ENCODE data around the gene INAFM2.

Gene INAFM2

DNA sequence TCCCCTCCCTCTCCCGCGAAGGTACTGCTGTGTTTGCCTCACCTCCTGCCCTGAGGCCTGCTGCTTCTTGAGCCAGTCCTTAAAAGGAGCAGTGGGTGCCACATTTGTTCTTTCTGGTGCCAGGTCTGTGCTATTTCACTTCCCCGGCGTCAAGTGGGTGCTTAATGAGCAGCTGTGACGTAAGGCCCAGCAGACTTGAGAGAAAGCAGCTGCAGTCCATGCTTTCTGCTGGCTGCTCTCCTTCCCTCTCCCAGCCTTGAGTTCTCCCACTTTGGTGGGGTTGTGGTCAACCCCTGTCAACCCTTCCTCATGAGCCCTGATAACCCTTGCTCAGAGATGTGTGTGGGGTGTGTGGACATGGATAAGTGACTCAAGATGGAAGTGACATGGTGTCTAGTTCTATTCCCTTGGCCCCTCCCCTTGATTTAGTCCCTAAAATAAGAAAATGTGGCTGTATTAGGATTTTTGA is 6.9 kb downstream of the INAFM2 start:
- DNase-seq: no peak

GRCh38 chr15:40331026-40331425 is 7.5 kb downstream of the INAFM2 start:
- no peak for DNase-seq

GRCh38 chr15:40331637-40332036 is 8.1 kb downstream of the INAFM2 start:
- no peak for DNase-seq

DNA sequence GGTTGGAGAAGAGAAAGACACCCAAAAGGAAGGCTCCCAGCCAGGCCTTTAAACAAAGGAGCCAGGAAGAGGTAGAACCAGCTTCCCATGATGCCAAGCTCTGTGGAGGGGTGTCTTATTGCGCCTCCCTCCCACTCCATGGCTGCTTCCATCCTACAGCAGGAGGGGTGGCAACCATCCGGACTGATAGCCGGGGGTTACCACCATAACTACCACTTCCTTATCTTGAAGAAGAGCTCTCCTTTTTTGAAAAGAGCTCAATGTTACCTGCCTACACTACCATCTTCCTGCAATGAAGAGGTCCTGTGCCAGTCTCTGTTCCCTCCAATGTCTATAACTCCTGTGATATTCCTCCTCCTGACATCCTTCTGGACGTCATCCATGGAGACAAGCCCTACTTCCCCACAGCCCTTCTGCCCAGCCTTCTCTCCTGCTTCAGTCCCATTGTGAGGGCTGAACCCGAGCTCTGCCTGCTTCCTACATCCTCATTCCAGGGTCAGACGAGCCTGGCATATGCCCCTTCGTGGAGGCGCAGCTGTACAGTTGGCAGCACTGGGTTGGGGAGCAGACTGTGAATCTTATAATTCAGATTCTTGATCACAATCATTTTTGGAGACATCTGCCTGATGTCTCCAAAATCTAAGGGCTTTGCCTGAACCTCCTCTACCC is 8.8 kb downstream of the INAFM2 start:
- DNase-seq: no peak

DNA sequence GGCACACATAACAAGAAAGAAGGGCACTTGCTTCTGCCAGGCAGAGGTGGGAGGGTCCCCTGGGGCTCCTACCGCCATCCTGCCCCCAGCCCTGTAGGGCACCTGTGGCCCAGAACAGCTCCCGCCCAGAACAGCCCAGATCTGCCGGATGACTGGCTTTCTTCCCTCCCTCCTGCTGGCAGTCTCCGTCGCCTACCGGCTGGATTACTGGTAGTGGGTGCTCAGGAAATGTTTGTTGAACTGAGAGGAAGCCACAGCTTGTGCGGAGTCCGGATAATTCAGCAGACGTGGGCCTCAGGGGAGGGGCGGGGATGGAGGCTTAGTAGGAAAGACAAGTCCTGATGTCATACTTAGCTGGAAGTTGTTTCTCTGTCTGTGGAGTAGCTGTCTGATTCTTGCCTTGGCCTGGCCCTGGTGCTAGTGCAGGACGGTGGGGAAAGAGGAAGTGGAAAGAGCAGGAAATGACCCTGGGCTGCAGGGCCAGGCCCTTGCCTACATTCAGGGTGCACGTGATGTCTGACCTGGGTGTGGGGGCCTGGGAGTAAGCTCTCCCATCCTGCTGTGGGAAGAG is 10.5 kb downstream of the INAFM2 start:
- DNase-seq: no peak

GRCh38 chr15:40334541-40334940 is 11.0 kb downstream of the INAFM2 start:
- DNase-seq: no peak

GRCh38 chr15:40334941-40335795 is 11.7 kb downstream of the INAFM2 start:
- DNase-seq: no peak

DNA sequence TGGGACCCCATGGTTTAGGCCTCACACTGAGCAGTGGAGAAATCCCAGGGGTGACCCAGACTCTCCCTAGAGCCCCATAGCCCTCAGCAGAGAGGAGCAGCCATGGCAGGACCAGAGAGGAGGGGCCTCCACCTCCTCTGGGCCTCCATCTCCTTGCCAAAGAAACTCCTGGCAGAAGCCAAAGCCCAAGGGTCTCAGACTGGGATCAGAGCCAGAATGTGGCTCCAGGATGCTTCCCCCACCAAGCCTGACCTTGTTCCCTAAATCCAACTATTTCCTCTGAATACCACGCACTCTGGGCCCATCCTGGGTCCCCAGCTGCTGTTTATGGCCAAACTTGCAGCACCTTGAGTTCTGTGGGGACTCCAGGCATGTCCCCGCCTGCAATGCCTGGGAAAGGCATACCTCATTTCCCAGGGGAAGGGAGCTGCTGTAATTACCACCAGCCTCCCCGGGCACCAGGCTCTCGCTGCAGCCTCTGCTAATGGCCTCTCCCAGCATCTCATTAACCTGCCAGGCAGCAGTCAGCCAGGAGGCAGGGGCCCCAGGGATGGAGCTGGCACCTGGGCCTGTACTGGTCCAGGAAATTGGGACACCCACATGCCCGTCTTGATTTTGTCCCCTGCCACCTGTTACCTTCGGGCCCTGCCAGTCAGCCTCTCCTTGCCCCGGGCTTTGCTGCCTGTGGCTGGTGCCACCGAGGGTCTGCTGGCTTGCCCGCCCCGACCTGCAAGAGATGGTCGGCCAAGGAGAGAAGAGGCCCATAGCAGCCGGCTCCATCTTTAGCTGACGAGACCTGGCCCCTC is 12.6 kb downstream of the INAFM2 start:
- peak; percentile 58 for DNase-seq

DNA sequence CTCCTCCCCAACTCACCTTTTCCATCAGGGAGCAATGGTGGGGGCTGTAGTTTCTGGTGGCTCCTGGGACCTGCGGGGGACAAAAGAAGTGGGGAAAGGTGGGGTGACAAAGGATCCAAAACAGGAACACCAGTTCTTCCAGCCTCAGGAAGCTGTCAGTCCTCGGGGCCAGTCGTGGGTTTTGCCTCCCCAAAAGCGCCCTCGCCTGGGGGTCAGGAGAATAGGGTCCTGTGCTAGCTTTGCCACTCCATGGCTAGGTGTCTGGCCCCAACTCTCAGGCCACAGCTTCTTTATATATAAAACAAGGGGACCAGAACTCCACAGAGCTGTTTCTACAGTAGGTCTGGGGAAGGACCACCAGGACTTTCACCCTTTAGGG is 13.2 kb downstream of the INAFM2 start:
- no peak for DNase-seq

DNA sequence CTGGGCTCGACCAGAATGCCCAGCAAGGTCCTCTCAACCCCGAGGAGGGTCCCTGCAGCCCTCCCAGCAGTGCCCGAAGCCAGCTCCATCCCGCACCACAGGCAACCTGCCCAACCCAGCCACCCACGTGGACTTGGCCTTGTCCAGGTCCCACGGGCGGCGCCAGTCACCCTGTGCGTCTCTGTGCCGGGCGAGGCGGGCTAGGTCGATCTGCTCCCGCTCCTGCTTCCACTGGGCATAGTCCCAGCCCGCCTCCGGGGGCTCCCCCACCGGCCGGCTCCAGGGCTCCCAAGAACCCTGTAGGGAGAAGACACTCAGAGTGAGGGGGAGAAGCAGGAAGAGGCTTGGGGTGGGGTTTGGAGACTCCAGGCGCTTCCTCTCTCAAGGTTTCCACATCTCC is 14.1 kb downstream of the INAFM2 start:
- no peak for DNase-seq

GRCh38 chr15:40338041-40338657 is 14.7 kb downstream of the INAFM2 start:
- peak; percentile 39 for DNase-seq

- no peak for DNase-seq
Measured at GRCh38 chr15:40338921-40339620, 15.6 kb downstream of the INAFM2 start.

DNA sequence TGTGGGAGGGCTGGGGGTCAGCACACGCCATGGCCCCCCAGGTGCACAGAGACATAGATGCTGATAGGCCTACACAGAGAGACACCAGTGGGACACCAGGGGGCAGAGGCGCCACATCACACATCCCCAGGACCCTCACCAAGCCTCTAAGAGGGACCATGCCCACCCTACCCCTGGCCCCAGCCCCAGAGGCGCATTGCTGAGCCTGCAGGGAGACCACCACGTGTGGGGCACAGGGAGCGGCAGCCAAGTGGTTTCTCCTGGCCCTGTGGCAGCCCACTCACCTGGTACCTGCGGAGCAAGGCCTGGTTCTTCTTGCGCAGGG is 16.1 kb downstream of the INAFM2 start:
- no peak for DNase-seq

GRCh38 chr15:40340038-40340739 is 16.7 kb downstream of the INAFM2 start:
- DNase-seq: no peak

- peak; percentile 35 for DNase-seq
Measured at GRCh38 chr15:40340740-40341400, 17.4 kb downstream of the INAFM2 start, which contains the start of gene CCDC9B. Gene CCDC9B (minus strand): TSS chr15:40340939. CDS start chr15:40340819, 120 bp downstream.

DNA sequence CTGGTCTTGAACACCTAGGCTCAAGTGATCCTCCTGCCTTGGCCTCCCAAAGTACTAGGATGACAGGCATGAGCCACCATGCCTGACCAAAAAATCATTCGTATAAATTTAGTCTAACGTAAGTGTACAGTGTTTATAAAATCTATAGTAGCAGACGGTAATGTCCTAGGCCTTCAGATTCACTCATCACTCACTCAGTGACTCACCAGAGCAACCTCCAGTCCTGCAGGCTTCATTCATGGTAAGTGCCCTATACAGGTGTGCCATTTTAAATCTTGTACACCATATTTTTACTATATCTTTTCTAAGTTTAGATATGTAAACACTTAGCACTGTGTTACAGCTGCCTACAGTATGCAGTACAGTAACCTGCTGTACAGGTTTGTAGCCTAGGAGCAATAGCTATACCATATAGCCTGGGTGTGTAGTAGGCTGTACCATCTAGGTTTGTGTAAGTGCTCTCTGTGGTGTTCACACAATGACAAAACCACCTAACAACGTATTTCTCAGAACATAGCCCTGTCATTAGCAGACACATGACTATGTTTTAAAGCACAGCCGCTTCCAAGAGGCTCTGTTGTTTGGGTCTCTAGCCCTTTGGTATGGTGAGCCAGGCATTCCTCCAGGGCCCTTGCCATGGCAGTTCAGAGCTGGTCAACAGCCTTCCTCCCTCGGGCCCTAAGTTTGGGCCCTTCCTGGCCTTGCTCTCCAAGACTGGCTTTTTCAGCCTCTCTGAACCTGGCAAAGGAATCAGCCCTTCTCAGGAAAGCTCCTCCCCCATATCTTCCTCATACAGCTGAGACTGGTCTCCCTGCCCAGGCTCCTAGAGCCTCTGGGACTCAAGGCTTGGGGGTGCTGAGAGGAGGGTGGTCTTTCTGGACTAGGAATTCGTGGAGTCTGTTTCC is 19.2 kb downstream of the INAFM2 start:
- no peak for DNase-seq

DNA sequence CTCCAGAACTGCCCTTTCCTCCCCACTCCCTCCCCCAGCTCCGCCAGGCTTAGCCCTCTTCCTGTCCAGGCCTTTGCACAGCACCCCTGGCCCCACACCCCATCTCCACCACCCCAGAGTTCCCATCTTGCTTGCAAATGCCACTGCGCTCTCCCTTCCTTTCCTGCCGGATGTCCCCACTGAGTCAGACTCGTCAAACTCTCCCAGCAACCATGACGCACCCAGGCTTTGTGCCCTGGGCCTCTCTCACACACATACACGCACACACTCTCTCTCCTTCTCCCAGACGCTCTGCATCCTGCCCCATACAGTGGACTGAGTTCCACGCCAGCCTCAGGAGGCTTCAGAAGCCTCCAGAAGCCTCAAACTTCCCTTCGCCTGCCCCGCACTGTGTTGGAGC is 20.0 kb downstream of the INAFM2 start:
- no peak for DNase-seq

DNA sequence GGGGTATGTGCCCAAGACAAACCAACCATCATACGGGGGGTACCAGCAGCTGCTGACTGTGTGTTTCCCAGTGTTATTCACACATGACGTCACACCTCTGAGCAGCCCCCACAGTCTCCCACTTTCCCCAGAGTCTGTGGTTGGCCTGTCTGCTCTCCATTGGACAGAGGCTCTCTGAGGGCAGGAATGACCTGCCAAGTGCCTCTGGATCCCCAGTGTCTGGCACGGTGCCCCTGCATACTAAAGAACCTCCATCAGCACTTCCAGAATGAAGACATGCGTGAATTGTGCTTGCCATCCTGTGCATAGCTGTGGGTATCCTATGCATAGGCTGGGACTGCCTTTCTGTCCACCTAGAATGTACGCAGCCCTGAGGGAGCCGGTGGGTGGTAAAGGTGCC is 20.7 kb downstream of the INAFM2 start:
- DNase-seq: no peak

DNA sequence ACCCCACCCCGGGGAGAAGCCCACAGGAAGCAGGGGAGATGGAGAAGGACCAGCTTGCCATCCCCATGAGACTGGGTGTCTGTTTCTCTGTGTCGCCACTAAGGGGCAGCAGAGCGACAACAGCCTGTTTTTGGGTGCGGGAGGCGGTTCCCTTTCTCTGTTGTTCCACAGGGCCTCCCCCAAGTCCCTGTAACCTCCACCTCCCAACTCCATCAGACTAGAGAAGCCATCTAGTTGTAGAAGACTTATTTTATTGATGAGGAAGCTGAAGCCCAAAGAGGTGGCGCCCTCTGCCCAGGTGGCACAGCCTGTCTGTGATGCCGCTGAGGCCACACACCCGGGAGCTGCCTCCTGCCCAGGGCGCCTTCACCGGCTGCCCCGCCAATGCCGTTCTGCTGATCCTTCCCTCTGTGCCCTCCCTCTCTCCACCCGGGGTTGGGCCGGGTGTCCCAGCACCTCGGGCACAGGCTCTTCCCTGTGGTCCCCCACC is 21.2 kb downstream of the INAFM2 start:
- peak; percentile 54 for DNase-seq

Measured in NCI-H1436 treated with DMSO at 0.1 percent for 48 hours (cell line).